Upper lobe of right lung (tissue), 1 donor: Measurements from ENCODE around the gene PLB1. TPM values are rescaled to one million over a fixed set of nuclear protein-coding genes. Genes with fewer than 3 reads are reported as not detected.

ENCODE experiments used
- ATAC-seq: fragments of 200-7000 bp; cut with Tn5 transposase; one replicate; pipeline ENCODE4 v1.9.1; 2020; ENCODE audit warnings: mild to moderate bottlenecking, moderate library complexity
- DNase-seq: peaks from one replicate; pipeline ENCODE4 v3.0.0-alpha.2; 2020
- H3K27ac ChIP-seq: fragments of 200-600 bp; one replicate; pipeline ENCODE4 v1.8.0; 2022
- H3K27me3 ChIP-seq: fragments of 200-600 bp; one replicate; pipeline ENCODE4 v1.8.0; 2022; ENCODE audit warnings: mild to moderate bottlenecking
- H3K36me3 ChIP-seq: fragments of 200-600 bp; one replicate; pipeline ENCODE4 v1.8.0; 2022
- H3K4me1 ChIP-seq: fragments of 200-600 bp; one replicate; pipeline ENCODE4 v1.8.0; 2022
- H3K4me3 ChIP-seq: fragments of 200-600 bp; one replicate; pipeline ENCODE4 v1.8.0; 2022; ENCODE audit warnings: mild to moderate bottlenecking
- H3K9me3 ChIP-seq: fragments of 200-600 bp; one replicate; pipeline ENCODE4 v1.8.0; 2022
- intact Hi-C: fragments of 100-400 bp; cut with DNase I; formaldehyde crosslinking; loops from one replicate; pipeline ENCODE4 v1.11.0; 2022
- total RNA-seq: library from RNA; stranded (reverse); fragmentation: NEBNext Ultra II Directional; extraction: Animal tissue kit (Norgen Biotek cat#: 25700); gene quantifications from one replicate; pipeline ENCODE4 v1.2.1, GENCODE V29; 2021
- TF ChIP-seq, protein P1 (sequence below): fragments of 200-600 bp; IDR thresholded peaks from one replicate; pipeline ENCODE4 v1.8.0; 2022; ENCODE audit warnings: antibody characterized with exemption
- donor health status: DM: no; HTN: yes; CAD: no; lungs with severe emphysema.

PLB1 gene
- total RNA-seq, 1 donor from 2014 or later, result 4.2 TPM

DNA sequence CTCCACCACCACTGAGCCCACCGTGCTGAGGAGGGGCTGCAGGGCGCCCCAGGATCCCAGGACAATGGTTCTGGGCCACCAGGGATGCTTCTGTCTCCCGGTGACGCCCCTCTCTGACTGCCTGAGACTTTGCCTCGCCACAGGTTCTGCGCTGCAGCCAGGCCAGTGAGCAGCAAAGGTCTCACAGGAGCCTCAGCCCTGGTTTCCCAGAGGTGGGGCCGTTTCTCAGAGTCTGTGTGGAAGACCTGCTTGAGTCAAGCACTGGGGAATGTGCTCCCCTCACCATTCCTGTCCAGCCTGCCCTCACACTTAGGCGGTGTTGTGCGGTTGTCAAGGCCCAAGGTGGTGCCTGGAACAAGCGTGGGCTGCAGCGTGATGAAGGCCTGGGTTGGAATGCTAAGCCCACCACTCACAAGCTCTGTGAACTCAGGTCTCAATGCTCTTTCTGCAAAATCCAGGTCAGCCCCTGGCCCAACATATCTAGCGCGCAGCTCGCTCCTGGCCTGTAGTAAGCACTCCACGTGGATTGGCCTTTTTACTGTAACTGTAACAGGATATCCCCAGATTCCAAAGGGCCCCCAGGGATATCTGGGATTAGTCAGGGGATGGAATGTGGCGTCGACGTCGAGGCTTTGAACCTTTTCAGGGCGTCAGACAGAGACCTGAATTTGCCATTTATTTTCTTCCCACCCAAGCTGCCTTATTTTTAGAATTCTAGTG is 47.6 kb downstream of the PLB1 start:
- H3K9me3 ChIP-seq, result no peaks in the 10 kb centered on the region
- no peak overlapping the region for H3K4me3 ChIP-seq
- H3K27me3 ChIP-seq, result no peaks in the 10 kb centered on the region
- no peak overlapping the region for H3K27ac ChIP-seq
- no peaks in the 10 kb centered on the region for H3K36me3 ChIP-seq
- DNase-seq, result no peak
- intact Hi-C loops, result no loop called here
- peaks cover 4% of the 10 kb centered on the region for H3K4me1 ChIP-seq
- ATAC-seq, result no peak
- TF ChIP-seq, protein P1, sequence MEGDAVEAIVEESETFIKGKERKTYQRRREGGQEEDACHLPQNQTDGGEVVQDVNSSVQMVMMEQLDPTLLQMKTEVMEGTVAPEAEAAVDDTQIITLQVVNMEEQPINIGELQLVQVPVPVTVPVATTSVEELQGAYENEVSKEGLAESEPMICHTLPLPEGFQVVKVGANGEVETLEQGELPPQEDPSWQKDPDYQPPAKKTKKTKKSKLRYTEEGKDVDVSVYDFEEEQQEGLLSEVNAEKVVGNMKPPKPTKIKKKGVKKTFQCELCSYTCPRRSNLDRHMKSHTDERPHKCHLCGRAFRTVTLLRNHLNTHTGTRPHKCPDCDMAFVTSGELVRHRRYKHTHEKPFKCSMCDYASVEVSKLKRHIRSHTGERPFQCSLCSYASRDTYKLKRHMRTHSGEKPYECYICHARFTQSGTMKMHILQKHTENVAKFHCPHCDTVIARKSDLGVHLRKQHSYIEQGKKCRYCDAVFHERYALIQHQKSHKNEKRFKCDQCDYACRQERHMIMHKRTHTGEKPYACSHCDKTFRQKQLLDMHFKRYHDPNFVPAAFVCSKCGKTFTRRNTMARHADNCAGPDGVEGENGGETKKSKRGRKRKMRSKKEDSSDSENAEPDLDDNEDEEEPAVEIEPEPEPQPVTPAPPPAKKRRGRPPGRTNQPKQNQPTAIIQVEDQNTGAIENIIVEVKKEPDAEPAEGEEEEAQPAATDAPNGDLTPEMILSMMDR, result no peak

GRCh38 chr2:28544036-28544346 is 48.1 kb downstream of the PLB1 start:
- H3K9me3 ChIP-seq, result no peaks in the 10 kb centered on the region
- peaks cover 4% of the 10 kb centered on the region for H3K4me1 ChIP-seq
- ATAC-seq (no peak), DNase-seq (no peak)
- no peaks in the 10 kb centered on the region for H3K27me3 ChIP-seq
- H3K4me3 ChIP-seq, result no peak overlapping the region
- intact Hi-C loops, result no loop called here
- no peaks in the 10 kb centered on the region for H3K36me3 ChIP-seq
- TF ChIP-seq, protein P1, result no peak
- no peak overlapping the region for H3K27ac ChIP-seq

GRCh38 chr2:28544405-28544921 is 48.6 kb downstream of the PLB1 start:
- intact Hi-C loops, result no loop called here
- H3K27me3 ChIP-seq, result no peaks in the 10 kb centered on the region
- DNase-seq (no peak), ATAC-seq (no peak)
- TF ChIP-seq, protein P1, result no peak
- H3K36me3 ChIP-seq, result no peaks in the 10 kb centered on the region
- no peak overlapping the region for H3K4me3 ChIP-seq
- no peaks in the 10 kb centered on the region for H3K9me3 ChIP-seq
- no peak overlapping the region for H3K27ac ChIP-seq
- peaks cover 4% of the 10 kb centered on the region for H3K4me1 ChIP-seq

DNA sequence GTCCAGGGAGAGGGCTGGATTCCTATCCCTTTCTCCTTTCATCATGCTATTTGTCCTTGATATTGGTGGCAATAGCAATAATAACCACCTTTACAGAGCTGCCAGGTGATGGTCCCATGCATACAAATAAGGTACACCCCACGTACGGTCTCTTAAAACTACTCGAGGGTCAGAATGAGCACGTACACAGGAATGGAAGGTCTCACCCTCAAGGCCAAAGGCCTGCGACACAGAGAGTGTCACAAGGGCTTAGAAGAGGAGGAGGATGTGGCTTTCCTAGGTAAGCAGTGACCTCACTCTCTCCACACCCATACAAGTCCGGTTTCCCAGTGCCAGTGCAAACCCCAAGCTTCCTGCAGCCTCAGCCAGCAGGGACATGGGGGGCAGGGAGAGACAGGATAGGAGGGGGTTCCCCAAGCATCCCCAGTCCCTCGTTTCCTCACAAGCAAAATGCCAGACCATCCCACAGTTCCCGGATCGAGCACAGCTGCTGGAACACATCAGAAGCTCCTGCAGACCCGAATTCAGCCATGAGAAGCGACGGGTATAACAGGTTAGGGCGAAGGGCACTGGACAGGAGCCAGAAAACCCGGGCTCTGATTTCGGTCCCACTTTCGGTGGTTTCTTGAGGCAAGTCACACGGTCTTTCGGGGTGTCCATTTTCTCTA is 49.2 kb downstream of the PLB1 start:
- ATAC-seq, result peak; percentile 54
- H3K4me1 ChIP-seq, result peaks cover 4% of the 10 kb centered on the region
- TF ChIP-seq, protein P1, result no peak
- no peak for DNase-seq
- no peaks in the 10 kb centered on the region for H3K27me3 ChIP-seq
- H3K27ac ChIP-seq, result no peak overlapping the region
- intact Hi-C loops, result no loop called here
- no peaks in the 10 kb centered on the region for H3K36me3 ChIP-seq
- H3K4me3 ChIP-seq, result no peak overlapping the region
- no peaks in the 10 kb centered on the region for H3K9me3 ChIP-seq

- intact Hi-C loops, result no loop called here
- Histone ChIP-seq H3K36me3 (no peaks in the 10 kb centered on the region), H3K9me3 (no peaks in the 10 kb centered on the region), H3K4me1 (peaks cover 4% of the 10 kb centered on the region), H3K27me3 (no peaks in the 10 kb centered on the region), H3K4me3 (no peak overlapping the region), H3K27ac (no peak overlapping the region)
- ATAC-seq (peak; percentile 9), DNase-seq (no peak)
- TF ChIP-seq, protein P1, result no peak
Measured at GRCh38 chr2:28545590-28546200, 49.8 kb downstream of the PLB1 start.
